AG04450 (cell line): ENCODE data around the gene RXFP4. TPM values are rescaled to one million over a fixed set of nuclear protein-coding genes. Genes with fewer than 3 reads are reported as not detected.
"Not testable (repeated sequence)": the region's sequence is repeated elsewhere in the genome, so short reads cannot be mapped to it uniquely, and the experiment has no call there.

Experiments
- CTCF ChIA-PET: fragments of 300-600, 350-600 bp; formaldehyde crosslinking; extraction: SDS; loops from one replicate; lab custom pipeline; 2022; ENCODE audit warnings: antibody characterized with exemption, inconsistent platforms; lab: Charles Lee
- POLR2A ChIA-PET: fragments of 350-600 bp; formaldehyde crosslinking; extraction: SDS; loops from one replicate; lab custom pipeline; 2021; ENCODE audit warnings: antibody characterized with exemption, inconsistent platforms; lab: Yijun Ruan, JAX
- DNase-seq: peaks from one replicate; pipeline ENCODE4 v3.0.0-alpha.2; 2011; ENCODE audit warnings: low read depth, low spot score
- H3K27ac ChIP-seq: one replicate; pipeline ENCODE4 v1.5.1; 2012; ENCODE audit warnings: low read depth, low read length, control low read depth
- H3K27me3 ChIP-seq: one replicate; pipeline ENCODE4 v1.6.0; 2012; ENCODE audit warnings: low read length; ENCODE audit not compliant: control insufficient read depth, insufficient read depth
- H3K4me3 ChIP-seq: 2 replicates; pipeline ENCODE4 v1.5.1; 2011; ENCODE audit warnings: mild to moderate bottlenecking, low read depth, low read length, control low read depth
- H3K9me3 ChIP-seq: 2 replicates; pipeline ENCODE4 v1.5.1; 2012; ENCODE audit warnings: low read length; ENCODE audit not compliant: control insufficient read depth, insufficient read depth
- polyA plus RNA-seq: library from polyadenylated mRNA; depleted of rRNA; stranded (reverse); fragments of >200 nt; gene quantifications from 2 replicates; pipeline ENCODE4 v1.2.3, GENCODE V29; 2011
- TF ChIP-seq, protein P1 (sequence below): IDR thresholded peaks from 2 replicates; pipeline ENCODE4 v1.5.1; 2011; ENCODE audit warnings: low read depth, low read length, control low read depth, inconsistent platforms

RXFP4 gene
- polyA plus RNA-seq, 1 experiment = not detected

- no peak overlapping the region for H3K27ac ChIP-seq
- CTCF ChIA-PET = no interaction called here
Observed at GRCh38 chr1:155929057-155929456, 12.4 kb upstream of the RXFP4 start.

DNA sequence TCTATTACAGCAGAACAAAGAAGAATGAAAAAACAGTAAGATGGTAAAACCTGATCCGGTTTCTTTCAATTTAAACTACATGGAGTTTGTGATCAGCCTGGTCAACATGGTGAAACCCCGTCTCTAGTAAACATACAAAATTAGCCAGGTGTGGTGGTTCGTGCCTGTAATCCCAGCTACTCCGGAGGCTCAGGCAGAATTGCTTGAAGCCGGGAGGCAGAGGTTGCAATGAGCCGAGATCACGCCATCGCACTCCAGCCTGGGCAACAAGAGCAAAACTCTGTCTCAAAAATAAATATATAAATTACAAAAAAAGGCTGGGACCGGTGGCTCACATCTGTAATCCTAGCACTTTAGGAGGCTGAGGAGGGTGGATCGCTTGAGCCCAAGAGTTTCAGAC is 10.7 kb upstream of the RXFP4 start:
- peak overlapping the region; percentile 34 for H3K4me3 ChIP-seq
- CTCF ChIA-PET = interaction anchor here (1.7 kb wide), 1 partner anchor 59 kb away, joined by 6 read pairs; no protein-coding TSS in a partner anchor
- H3K27ac ChIP-seq, DNase-seq, H3K27me3 ChIP-seq, H3K9me3 ChIP-seq, POLR2A ChIA-PET: not testable (repeated sequence)

More at GRCh38 chr1:155929057-155929456, 12.4 kb upstream of the RXFP4 start:
- no peak overlapping the region for H3K4me3 ChIP-seq
- DNase-seq = no peak
- TF ChIP-seq, protein P1, sequence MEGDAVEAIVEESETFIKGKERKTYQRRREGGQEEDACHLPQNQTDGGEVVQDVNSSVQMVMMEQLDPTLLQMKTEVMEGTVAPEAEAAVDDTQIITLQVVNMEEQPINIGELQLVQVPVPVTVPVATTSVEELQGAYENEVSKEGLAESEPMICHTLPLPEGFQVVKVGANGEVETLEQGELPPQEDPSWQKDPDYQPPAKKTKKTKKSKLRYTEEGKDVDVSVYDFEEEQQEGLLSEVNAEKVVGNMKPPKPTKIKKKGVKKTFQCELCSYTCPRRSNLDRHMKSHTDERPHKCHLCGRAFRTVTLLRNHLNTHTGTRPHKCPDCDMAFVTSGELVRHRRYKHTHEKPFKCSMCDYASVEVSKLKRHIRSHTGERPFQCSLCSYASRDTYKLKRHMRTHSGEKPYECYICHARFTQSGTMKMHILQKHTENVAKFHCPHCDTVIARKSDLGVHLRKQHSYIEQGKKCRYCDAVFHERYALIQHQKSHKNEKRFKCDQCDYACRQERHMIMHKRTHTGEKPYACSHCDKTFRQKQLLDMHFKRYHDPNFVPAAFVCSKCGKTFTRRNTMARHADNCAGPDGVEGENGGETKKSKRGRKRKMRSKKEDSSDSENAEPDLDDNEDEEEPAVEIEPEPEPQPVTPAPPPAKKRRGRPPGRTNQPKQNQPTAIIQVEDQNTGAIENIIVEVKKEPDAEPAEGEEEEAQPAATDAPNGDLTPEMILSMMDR = no peak
- POLR2A ChIA-PET = interaction anchor here (0.8 kb wide), 1 partner anchor 12 kb away, joined by 13 read pairs; no protein-coding TSS in a partner anchor
- no peaks in the 10 kb centered on the region for H3K27me3 ChIP-seq
- no peaks in the 10 kb centered on the region for H3K9me3 ChIP-seq

GRCh38 chr1:155931332-155932038 is 10.0 kb upstream of the RXFP4 start:
- Histone ChIP-seq H3K27me3 (no peaks in the 10 kb centered on the region), H3K4me3 (peak overlapping the region; percentile 43), H3K9me3 (no peaks in the 10 kb centered on the region; the same call in 1 of the 2 replicates), H3K27ac (no peak overlapping the region)
- DNase-seq = no peak
- TF ChIP-seq, protein P1 = no peak
- POLR2A ChIA-PET = no interaction called here
- CTCF ChIA-PET = interaction anchor here (1.2 to 1.7 kb wide), 3 partner anchors 58 to 682 kb away, joined by 4 to 6 read pairs (median 5); no protein-coding TSS in a partner anchor

DNA sequence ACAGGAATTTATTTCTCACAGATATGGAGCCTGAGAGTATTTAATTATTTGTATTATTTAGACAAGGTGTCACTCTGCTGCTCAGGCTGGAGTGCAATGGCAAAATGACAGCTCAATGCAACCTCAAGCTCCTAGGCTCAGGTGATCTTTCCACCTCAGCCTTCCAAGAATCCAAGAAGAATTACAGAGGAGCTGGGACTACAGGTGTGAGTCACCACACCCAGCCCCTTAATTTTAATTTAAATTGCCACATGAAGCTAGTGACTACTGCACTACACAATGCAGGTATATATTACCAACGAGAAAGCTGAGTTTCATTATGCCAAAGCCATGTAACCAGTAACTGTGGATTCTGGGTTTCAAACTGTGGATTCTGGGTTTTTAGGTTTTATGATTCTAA is 9.4 kb upstream of the RXFP4 start:
- Histone ChIP-seq H3K9me3 (no peaks in the 10 kb centered on the region; the same call in 1 of the 2 replicates), H3K27me3 (no peaks in the 10 kb centered on the region), H3K4me3 (peak overlapping the region; percentile 43), H3K27ac (no peak overlapping the region)
- no peak for DNase-seq
- TF ChIP-seq, protein P1 = no peak
- CTCF ChIA-PET = interaction anchor here (1.1 to 2.5 kb wide), 4 partner anchors 58 to 682 kb away, joined by 3 to 12 read pairs (median 4); no protein-coding TSS in a partner anchor
- POLR2A ChIA-PET = no interaction called here

GRCh38 chr1:155932487-155932886 is 9.0 kb upstream of the RXFP4 start:
- H3K4me3 ChIP-seq = peak overlapping the region; percentile 21
- no peaks in the 10 kb centered on the region for H3K27me3 ChIP-seq
- ChIA-PET CTCF (interaction anchor here (1.1 to 2.5 kb wide), 4 partner anchors 58 to 683 kb away, joined by 3 to 12 read pairs (median 4); no protein-coding TSS in a partner anchor), POLR2A (interaction anchor here (0.6 kb wide), 1 partner anchor 70 kb away, joined by 3 read pairs; no protein-coding TSS in a partner anchor)
- no peak overlapping the region for H3K27ac ChIP-seq
- DNase-seq = no peak
- H3K9me3 ChIP-seq = no peaks in the 10 kb centered on the region; the same call in 1 of the 2 replicates
- TF ChIP-seq, protein P1 = no peak
